Hypothalamus (tissue), 51 donors: ENCODE measurements around the gene GCLC.

ENCODE experiments used
- DNase-seq, 51 donors: peaks; one replicate each; lab custom pipeline; 2025; lab: John Stamatoyannopoulos, UW

The GCLC gene

DNA sequence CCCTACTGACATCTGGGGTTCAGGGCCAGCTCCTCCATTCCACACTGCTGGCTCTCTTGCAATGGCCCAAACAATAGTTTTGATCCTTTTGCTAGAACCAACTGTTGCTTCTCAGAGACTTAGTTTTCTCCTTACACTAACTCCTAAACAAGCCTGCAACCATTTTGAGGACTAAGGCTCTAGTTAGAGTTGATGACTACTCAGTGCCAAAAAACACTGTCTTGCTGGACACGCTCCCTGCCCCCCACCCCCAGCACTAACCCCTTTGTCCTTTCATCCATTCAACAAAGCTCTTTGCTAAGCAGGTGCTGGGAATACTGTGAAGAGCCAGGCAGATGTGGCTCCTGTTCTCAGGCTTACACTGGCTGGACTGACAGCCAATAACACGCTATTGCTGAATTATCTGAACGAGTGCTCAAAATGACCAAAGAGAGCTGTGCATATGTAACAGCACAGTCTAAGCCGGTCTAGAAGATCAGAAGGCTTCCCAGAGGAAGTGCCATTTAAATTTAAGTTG, 17.6 kb downstream of the GCLC start:
- DNase-seq: peak in 1 of 51 donors; percentile 8

DNA sequence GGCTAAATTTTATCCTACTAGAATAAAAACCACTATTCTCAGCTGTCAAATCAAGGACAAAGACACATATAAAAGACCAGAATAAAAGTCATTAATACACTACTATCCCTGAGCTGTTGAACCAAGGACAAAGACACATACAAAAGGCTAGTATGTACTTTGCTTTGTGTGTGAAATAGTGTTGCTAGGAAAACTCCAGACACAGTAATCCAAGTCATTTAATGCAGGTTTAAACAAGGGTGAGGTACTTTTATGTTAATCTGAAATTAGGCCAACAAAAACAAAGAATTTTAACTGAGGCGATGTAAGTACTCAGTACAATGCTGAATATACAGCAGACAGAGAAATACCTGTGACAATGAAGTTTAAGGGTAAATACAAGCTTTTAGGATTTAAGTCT, 18.9 kb downstream of the GCLC start:
- no peak for DNase-seq

DNA sequence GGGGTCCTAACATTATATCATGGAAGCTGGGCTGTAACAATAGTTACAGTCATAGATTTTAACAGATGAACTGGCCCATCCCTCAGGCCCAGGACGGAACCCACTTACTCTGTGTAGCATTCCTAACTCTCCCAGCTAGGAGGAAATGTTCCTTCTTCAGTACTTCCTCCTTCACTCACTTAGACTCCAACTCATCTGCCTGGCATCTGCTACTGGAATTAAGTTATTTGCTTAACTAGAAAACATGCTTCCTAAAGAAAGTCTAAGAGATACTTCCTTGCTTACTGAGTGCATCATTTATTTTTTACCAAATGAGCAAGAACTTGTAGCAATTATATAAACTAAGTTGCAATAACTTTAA, 20.5 kb downstream of the GCLC start:
- no peak for DNase-seq

DNA sequence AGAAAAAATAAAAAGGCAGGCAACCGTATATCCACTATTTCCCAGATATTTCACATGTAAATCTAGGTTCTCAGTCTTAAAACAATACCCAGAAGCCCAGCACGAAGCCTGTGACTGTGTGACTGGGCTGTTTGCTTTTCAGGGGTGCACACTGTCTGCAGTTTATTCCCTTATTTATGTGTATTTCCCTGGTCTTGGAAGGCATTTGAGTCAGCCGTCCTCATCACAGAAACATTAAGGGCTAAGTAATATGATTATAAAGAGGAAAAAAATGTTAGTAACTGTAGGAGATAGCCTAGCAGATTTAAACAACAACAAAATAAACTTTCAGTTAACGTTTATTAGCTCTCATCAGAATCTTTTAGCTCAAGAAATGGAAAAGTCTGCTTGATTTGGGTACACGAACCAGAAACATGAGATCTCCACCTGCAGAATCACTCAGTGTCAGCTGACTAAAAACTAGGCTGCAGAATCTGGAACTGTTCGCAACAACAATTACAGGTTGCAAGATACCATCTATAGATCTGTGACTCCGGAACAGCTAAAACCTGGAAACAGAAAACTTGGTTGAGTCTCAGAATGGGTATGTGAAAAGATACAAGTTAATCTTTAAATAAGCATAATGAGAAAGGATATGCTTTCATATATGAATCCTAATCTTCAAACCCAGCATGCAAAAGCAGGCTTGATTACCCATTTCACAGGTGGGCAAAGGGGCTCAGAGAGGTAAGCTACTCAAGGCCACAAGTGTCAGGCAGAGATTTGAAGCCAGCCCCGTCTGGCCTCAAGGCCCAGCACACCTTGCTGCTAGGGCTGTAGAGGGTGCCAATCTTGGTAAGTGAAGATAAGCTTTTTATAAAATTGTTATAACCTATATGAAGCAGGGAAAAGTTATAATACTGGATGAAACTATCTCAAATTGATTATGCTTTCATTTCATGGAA, 21.1 kb downstream of the GCLC start:
- no peak for DNase-seq

DNA sequence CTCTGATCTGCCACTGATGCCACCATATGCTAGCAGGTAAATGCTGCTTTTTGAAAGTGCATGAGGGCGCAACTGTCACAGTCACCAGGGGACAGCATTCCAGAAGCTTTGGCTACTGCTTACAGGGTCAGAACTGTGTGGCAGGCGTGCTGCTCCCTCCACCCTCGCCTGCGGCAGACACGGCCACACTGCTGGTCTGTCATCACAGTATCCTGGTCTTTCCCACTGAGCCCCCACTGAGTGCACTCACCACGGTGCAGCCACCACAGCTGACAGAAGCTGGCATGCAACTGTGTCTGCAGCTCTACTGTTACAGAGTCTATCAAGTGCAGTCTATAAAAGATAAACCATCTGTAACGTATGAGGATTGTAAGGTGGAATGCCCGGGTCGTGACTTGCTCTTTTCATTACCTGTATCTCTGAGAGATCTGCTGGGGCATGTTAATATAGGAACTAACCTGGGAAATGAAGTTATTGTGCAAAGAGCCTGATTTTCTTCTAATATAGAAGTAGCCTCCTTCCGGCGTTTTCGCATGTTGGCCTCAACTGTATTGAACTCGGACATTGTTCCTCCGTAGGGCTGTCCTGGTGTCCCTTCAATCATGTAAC, 24.5 kb downstream of the GCLC start:
- DNase-seq: no peak

DNA sequence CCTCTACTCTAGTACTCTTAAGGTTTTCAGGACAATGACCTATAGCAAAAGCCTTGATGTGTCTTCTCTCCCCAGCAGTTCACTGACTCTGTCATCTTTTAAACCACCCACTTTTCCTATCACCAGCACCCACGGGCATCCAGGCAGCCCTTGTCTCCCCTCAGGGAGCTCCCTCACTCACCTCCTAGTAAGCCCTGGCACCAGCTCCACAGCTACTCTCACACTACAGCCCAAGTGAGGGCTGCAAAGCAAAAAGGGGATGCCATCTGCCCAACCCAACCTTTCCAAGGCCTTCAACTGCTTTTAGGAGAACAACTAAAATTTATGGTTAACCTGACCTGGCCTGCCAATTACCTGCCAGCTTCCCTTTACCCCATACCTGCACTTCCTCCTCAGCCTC, 26.0 kb downstream of the GCLC start:
- no peak for DNase-seq

DNA sequence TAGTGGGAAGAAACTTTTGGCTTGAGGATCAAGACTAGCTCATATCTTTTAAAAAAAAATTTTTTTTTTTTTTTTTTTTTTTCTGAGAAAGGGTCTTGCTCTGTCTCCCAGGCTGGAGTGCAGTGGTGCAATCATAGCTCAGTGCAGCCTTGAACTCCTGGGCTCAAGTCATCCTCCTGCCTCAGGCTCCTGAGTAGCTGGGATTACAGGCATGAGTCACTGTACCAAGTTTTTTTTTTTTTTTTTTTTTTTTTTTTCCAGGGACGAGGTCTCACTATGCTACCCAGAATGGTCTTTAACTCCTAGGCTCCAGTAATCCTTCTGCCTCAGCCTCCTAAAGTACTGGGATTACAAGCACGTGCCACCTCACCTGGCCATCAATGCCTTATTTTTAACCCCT, 27.9 kb downstream of the GCLC start:
- no peak for DNase-seq

DNA sequence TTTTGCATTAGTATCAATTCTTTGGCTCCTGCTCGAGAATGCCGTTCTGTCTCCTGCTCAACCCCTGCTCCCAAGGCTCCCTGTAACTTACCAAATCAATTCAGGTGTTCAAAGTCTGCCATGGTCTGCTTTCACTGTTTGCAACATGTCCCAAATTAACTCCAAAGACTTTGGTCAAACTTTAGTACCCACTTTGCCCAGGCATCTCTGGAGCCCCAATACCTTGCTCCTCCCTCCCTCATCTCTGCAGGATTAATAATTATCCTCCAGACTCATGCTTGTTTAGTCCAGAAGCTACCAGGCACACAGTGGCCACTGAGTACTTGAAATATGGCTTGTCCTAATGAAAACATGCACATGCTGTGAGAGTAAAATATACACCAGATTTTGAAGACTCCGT, 30.2 kb downstream of the GCLC start:
- no peak for DNase-seq

DNA sequence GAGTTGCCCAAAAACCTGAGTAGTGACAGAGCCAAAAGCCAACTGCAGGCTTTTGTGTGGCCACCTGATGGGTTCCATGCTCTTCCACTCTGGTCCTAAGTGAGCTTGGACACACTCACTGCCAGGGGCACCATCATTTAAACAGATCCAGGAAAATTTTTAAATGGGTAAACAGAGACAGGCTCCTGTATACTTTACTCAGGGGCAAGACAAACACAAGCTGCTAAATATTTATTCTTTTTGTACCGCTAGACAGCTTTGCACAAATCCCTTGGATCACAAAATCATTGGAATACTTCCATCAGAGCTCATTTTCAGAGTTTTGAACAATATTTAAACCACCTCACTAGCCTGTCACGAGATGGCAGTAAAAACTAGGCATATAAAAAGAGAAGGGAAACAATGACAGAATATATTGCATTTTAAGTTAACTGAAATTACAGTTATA, 31.4 kb downstream of the GCLC start:
- no peak for DNase-seq

DNA sequence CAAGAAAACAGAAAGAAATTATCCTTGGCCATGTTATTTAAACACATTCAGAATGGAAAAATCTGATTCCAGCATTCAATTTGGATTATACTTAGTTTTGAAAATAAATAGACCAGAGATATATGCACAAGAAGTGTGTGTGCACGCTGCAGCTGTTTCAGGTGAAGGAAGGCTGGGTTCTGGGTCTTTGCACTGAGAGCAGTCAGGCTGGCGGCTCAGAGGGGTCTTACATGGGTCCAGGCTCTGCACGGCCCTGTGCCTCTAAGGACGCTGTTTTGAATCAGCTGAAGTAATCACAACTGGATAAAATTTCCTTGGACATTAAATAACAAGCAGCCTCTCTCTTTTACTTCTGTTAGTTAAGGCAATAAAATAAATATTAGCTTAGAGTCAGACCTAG, 31.8 kb downstream of the GCLC start:
- DNase-seq: no peak

DNA sequence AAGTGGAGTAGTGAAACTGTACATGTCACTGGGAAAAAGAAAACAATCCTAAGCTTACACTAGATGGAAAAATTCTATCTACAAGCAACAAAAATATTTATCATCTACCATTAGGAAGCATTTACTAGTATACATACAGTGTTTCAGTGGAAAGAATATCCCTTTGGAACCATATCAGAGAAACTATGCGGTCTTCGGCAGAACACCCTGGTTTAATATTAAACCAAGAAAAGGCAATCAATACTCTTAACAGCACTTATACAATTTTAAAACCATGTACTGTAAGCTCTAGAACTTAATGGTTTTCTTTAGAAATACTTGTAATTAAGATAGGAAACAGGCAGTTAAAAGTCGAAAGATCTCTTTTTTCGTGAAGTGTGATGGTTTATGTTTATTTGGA, 32.3 kb downstream of the GCLC start:
- no peak for DNase-seq

DNA sequence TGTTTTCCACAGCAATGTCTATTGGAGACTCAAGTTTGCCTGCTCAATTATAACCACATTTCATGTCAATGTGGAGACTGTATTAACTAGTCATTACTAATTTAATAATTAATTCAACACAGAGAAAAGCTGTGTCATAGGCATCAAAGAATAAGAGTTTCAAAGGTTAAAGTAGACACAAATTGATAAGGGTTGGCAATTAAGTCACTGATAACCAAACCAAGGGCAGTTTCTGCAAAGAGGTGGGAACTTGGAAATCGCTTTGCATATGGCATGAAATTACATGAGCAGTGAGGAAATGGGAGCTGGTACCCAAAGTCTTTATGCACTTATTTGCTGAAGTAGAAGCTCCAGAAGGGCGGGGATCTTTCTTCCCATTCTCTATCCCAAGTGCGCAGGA, 34.2 kb downstream of the GCLC start:
- no peak for DNase-seq

DNA sequence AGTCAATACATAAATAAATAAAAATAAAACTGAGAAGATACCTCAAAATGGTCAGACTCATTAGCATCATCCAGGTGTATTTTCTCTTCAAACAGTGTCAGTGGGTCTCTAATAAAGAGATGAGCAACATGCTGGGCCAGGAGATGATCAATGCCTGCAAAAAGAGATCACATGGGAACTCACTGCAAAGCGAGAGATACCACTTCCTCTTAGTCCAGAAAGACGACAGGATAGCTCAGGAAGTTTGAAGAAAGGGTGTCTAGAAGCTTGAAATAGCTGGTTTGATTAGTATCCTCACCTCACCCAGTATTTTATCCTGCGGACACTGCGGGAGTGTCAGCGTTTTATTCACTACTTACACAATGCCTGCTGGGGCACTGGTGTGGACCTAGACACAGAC, 38.0 kb downstream of the GCLC start:
- DNase-seq: no peak

DNA sequence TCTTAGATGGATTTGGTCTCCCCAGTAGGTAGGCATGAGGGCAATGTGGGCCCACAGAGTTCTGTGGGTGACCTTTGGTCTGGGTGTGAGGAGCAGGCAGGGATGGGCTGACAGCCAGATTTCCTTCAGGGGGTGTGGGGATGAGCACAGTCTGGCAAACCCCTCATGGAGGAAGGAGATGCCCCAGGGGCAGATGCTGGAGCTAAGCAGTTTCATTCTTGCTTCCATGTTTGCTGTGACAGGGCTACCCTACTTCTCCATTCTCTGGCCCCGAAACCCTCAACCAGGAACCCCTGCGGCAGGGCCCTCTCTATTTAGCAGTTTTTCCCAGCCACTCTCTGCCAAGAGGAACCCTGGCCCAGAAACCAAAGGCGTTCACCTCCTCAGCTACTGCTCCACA, 40.4 kb downstream of the GCLC start:
- DNase-seq: no peak

DNA sequence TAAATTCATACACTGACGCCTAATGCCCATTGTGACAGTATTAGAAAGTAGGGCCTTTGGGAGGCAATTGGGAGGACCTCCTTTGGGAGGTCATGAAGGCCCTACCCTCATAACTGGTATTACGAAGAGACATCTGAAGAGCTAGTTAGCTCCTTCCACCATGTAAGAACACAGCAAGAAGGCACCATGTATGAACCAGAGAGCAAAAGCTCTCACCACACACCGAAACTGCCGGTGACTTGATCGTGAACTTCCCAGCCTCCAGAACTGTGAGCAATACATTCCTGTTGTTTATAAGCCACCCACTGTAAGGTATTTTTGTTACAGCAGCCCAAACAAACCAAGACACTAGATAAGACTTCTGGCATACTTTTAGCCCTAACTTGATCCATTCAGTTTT, 41.8 kb downstream of the GCLC start:
- DNase-seq: no peak

DNA sequence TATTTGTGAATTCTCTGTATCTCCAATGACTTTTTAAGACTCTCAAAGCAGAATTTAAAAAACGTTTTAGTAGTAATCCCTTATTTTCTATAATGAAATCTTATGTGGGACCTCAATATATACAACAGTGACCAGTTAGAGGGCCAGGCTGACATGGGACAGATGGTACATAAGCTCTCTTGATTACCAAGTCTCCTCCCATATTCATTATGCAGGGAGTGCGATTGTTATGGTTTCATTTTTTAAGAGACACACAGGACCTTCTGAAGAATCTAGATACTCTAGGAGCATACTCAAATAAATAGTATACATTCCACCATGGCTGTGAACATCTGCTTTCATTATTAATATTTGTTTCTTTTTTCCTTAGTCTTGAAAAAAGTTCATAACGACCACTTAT, 43.5 kb downstream of the GCLC start:
- DNase-seq: no peak

DNA sequence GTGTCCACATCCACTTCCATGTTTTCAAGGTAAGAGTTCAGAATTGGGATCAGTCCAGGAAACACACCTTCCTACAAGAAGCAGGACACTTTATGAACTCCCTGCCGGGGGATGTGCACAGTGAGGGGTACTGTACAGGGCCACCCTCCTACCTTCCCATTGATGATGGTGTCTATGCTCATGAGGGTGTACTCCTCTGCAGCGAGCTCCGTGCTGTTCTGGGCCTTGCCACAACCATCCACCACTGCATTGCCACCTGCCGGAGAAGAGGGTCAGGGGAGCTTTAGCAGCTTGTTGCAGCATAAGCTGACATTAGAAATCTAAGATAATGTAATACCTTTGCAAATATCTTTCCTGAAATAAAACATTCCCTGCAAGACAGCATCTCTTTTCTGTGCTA, 44.8 kb downstream of the GCLC start:
- no peak for DNase-seq

DNA sequence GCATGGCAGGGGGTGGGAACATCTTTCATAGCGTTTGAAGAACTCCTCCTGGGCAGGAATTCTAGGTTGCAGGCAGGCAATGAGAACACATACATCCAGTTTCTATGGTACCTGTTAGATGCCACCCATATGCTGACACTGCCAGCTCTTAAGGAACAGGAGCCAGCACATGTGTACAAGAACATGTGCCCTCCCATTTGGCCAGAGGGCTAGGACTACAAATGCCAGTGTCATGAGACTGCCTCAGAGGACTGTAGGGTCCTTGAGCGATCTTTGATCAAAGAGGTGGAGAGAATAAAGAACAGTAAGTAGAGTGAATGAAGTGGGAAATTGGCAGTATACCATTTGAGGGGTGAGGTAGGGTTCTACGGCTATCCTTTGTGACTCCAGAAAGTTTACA, 45.8 kb downstream of the GCLC start:
- no peak for DNase-seq

DNA sequence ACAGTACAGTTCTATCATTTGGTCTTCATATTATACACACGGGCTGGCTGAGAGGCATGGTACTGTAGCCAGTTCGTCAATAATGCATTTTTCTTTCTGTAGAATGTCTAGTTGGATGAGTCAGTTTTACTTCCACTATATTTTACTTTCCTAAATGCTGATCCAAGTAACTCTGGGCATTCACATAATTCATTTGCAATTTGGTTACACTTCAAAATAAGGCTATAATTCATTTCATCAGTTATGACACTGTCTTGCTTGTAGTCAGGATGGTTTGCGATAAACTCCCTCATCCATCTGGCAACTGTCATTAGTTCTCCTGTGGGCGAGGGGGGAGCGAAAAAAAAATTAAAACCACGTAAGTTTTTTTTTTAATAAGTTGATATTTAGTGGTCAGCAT, 46.3 kb downstream of the GCLC start:
- DNase-seq: no peak

DNA sequence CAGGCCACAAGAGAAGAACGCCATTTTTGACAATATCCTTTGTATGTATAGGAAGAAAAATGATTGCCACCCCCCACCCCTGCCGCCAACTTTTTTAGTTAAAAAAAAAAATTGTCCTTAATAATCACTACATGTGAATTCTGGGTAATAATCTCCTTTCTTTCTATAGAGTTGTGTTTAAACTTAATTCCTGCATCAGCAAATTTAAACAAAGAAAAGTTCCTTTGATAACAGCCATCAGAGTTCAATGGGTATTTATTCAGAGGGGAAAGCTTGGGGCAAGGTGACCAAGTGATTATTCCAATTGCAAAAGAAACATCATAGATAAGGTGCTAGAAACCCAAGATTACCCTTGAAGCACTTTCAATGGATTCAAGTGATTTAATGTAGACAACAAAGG, 47.0 kb downstream of the GCLC start:
- DNase-seq: no peak

DNA sequence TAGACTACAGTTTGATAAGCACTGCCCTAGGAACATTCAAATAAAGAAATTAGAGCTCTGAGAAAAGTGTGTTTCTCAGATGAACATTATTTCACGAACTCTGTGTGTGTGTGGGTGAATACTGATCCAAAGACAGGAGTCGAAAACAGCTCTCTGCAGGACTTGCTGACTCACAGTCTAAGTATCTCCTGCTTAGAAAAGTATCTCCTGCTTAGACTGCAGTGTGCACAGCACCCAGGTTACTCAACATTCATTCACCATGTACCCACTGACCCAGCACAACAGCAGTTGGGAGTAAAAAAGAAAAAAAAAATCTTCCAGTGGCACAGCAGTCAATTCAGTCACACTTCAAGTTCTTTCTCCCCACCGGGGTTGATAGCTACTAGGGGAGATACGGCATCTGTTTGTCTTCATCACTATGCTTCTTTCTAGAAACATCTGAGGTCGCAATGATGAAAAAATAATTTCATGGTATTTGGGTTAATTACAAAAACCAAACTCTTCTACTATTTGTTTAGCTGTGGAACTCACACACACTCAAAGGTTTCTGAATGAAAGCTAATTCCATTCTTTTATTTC, 48.0 kb downstream of the GCLC start:
- peak in 1 of 51 donors; percentile 26 for DNase-seq
